Choroid plexus epithelial cell (primary cell): ENCODE measurements around the gene STXBP4.

Source experiments
- DNase-seq: peaks from one replicate; pipeline ENCODE4 v3.0.0-alpha.2; 2010; ENCODE audit warnings: low read depth
- H3K4me3 ChIP-seq: 2 replicates; pipeline ENCODE4 v1.5.1; 2011; ENCODE audit warnings: low read depth, mild to moderate bottlenecking, control low read depth, low read length, moderate library complexity
- TF ChIP-seq, protein P1 (sequence below): conservative IDR thresholded peaks from 2 replicates; pipeline ENCODE4 v1.5.1; 2011; ENCODE audit warnings: low read depth, mild to moderate bottlenecking, control low read depth, inconsistent platforms, low read length, moderate library complexity

Gene STXBP4

GRCh38 chr17:55057184-55057583 lies 88.6 kb downstream of the STXBP4 start:
- DNase-seq, result no peak
- no peak overlapping the region for H3K4me3 ChIP-seq
- TF ChIP-seq, protein P1, sequence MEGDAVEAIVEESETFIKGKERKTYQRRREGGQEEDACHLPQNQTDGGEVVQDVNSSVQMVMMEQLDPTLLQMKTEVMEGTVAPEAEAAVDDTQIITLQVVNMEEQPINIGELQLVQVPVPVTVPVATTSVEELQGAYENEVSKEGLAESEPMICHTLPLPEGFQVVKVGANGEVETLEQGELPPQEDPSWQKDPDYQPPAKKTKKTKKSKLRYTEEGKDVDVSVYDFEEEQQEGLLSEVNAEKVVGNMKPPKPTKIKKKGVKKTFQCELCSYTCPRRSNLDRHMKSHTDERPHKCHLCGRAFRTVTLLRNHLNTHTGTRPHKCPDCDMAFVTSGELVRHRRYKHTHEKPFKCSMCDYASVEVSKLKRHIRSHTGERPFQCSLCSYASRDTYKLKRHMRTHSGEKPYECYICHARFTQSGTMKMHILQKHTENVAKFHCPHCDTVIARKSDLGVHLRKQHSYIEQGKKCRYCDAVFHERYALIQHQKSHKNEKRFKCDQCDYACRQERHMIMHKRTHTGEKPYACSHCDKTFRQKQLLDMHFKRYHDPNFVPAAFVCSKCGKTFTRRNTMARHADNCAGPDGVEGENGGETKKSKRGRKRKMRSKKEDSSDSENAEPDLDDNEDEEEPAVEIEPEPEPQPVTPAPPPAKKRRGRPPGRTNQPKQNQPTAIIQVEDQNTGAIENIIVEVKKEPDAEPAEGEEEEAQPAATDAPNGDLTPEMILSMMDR, result no peak

- no peak for DNase-seq
- TF ChIP-seq, protein P1, result no peak
- no peak overlapping the region for H3K4me3 ChIP-seq
Observed at GRCh38 chr17:55059724-55060123, 91.2 kb downstream of the STXBP4 start.

DNA sequence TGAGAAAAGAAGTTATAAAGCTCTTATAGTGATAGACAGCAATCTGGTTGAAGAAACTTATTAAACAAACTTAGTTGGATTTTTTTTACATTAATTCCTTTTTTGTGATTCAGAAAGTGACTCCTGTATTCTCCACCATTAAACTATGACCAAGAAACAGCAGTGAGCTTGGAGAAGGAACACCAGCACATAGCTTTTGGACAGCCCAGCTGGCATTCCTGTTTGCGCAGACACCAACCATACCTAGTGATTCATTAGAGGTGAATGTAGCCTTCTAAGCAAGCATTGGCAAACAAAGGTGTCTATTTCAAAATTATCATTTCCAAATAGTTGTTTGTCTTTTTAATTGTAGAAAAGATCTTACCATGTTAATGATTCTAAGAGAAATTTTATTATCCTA lies 94.4 kb downstream of the STXBP4 start:
- H3K4me3 ChIP-seq, result no peak overlapping the region
- TF ChIP-seq, protein P1, result no peak
- peak; percentile 47 for DNase-seq

GRCh38 chr17:55063885-55064874 lies 95.6 kb downstream of the STXBP4 start:
- TF ChIP-seq, protein P1, result no peak
- H3K4me3 ChIP-seq, result no peak overlapping the region
- no peak for DNase-seq

- peak; percentile 31 for DNase-seq
- TF ChIP-seq, protein P1, result no peak
- H3K4me3 ChIP-seq, result no peak overlapping the region
Observed at GRCh38 chr17:55067697-55068439, 99.3 kb downstream of the STXBP4 start.

- DNase-seq, result no peak
- no peak overlapping the region for H3K4me3 ChIP-seq
- TF ChIP-seq, protein P1, result no peak
Observed at GRCh38 chr17:55068862-55069811, 100.6 kb downstream of the STXBP4 start.
